B cell (primary cell): Measurements from ENCODE around the gene ARGLU1. TPM values are rescaled to one million over a fixed set of nuclear protein-coding genes. Genes with fewer than 3 reads are reported as not detected.

Source experiments
- ATAC-seq: fragments of 200-7000 bp; cut with Tn5 transposase; one replicate; pipeline ENCODE4 v1.10.0; 2021; ENCODE audit warnings: low read depth, mild to moderate bottlenecking, moderate number of reproducible peaks, moderate library complexity
- CTCF ChIA-PET: fragments of 350-600 bp; sonication (Branson Sonifier 250); formaldehyde crosslinking; loops from one replicate; lab custom pipeline; 2021; ENCODE audit warnings: antibody characterized with exemption, inconsistent platforms; lab: Charles Lee
- POLR2A ChIA-PET: fragments of 350-600 bp; sonication (Branson Sonifier 250); formaldehyde crosslinking; loops from one replicate; lab custom pipeline; 2021; ENCODE audit warnings: antibody characterized with exemption; lab: Charles Lee
- DNase-seq: peaks from one replicate; pipeline ENCODE4 v3.0.0; 2013
- H2AFZ ChIP-seq: 2 replicates; pipeline ENCODE4 v1.6.1; 2012; ENCODE audit warnings: mild to moderate bottlenecking, low read depth, low read length; ENCODE audit not compliant: insufficient read depth, poor library complexity, severe bottlenecking
- H3K27ac ChIP-seq, 2 donors: 1 replicate in 1 of 2; 2 replicates in 1 of 2; pipeline ENCODE4 v1.5.1; 2012 to 2013; ENCODE audit warnings: low read length in 2 of 2, mild to moderate bottlenecking in 2 of 2, moderate library complexity in 1 of 2
- H3K27me3 ChIP-seq, 4 experiments: fragments of 200-600 bp in 1 of 4; sonication (generic) in 1 of 4; replicated peaks in 1 of 4; 1 replicate in 2 of 4; 2 replicates in 2 of 4; pipeline versions ENCODE4 v1.6.1 to v1.7.0; 2013 to 2016; ENCODE audit warnings: low read length in 3 of 4, mild to moderate bottlenecking in 2 of 4, mixed read lengths in 1 of 4, moderate library complexity in 1 of 4; ENCODE audit not compliant: insufficient read depth in 4 of 4, control insufficient read depth in 3 of 4; ENCODE audit errors: control extremely low read depth in 1 of 4
- H3K36me3 ChIP-seq, 2 experiments: replicated peaks in 1 of 2; 1 replicate in 1 of 2; 2 replicates in 1 of 2; pipeline versions ENCODE4 v1.6.1 to v1.7.1; 2013; ENCODE audit warnings: low read length in 1 of 2; ENCODE audit not compliant: insufficient read depth in 2 of 2, control insufficient read depth in 1 of 2; ENCODE audit errors: control extremely low read depth in 1 of 2, extremely low read depth in 1 of 2
- H3K4me1 ChIP-seq, 2 donors: fragments of 200-600 bp in 1 of 2; sonication (generic) in 1 of 2; 1 replicate in 1 of 2; 2 replicates in 1 of 2; pipeline versions ENCODE4 v1.5.1 to v1.6.1; 2013 to 2017; ENCODE audit warnings: low read length in 2 of 2; ENCODE audit not compliant: control insufficient read depth in 2 of 2, insufficient read depth in 2 of 2
- H3K4me2 ChIP-seq: replicated peaks from 2 replicates; pipeline ENCODE3; 2012; ENCODE audit warnings: mild to moderate bottlenecking, low read depth, low read length; ENCODE audit not compliant: poor library complexity, severe bottlenecking
- H3K4me3 ChIP-seq, 5 experiments: fragments of 200-600 bp in 1 of 5; sonication (generic) in 1 of 5; 1 replicate in 3 of 5; 2 replicates in 2 of 5; pipeline versions ENCODE4 v1.5.1 to v1.7.0; 2011 to 2016; ENCODE audit warnings: low read length in 4 of 5, mild to moderate bottlenecking in 4 of 5, low read depth in 2 of 5, control low read depth in 1 of 5, moderate library complexity in 1 of 5; ENCODE audit not compliant: insufficient read depth in 1 of 5; ENCODE audit errors: control extremely low read depth in 1 of 5, extremely low read depth in 1 of 5
- H3K79me2 ChIP-seq: fragments of 200-600 bp; sonication (generic); one replicate; pipeline ENCODE4 v1.6.0; 2016; ENCODE audit warnings: low read length; ENCODE audit not compliant: control insufficient read depth, insufficient read depth
- H3K9ac ChIP-seq: fragments of 200-600 bp; sonication (generic); 2 replicates; pipeline ENCODE4 v1.6.1; 2017; ENCODE audit warnings: mild to moderate bottlenecking, low read length, moderate library complexity
- H3K9me3 ChIP-seq, 3 donors: one replicate each; pipeline versions ENCODE4 v1.6.1 to v1.7.1; 2013; ENCODE audit warnings: low read length in 2 of 3; ENCODE audit not compliant: control insufficient read depth in 2 of 3, insufficient read depth in 1 of 3; ENCODE audit errors: control extremely low read depth in 1 of 3
- H4K20me1 ChIP-seq: 2 replicates; pipeline ENCODE4 v1.6.0; 2012; ENCODE audit warnings: mild to moderate bottlenecking, low read length; ENCODE audit not compliant: insufficient read depth, control insufficient read depth, poor library complexity, severe bottlenecking
- H3K27ac Mint-ChIP-seq: one replicate; pipeline ENCODE4 v1.8.0; 2021; ENCODE audit warnings: mixed read lengths
- H3K27me3 Mint-ChIP-seq: one replicate; pipeline ENCODE4 v1.8.0; 2021; ENCODE audit warnings: mixed read lengths
- H3K4me1 Mint-ChIP-seq: one replicate; pipeline ENCODE4 v1.8.0; 2021; ENCODE audit warnings: mixed read lengths
- H3K4me3 Mint-ChIP-seq: one replicate; pipeline ENCODE4 v1.8.0; 2021; ENCODE audit warnings: mixed read lengths
- H3K9me3 Mint-ChIP-seq: one replicate; pipeline ENCODE4 v1.8.0; 2022; ENCODE audit warnings: mixed read lengths; ENCODE audit not compliant: insufficient read depth
- EZH2 ChIP-seq: IDR thresholded peaks from 2 replicates; pipeline ENCODE4 v1.6.1; 2012; ENCODE audit warnings: borderline replicate concordance, low read depth, mild to moderate bottlenecking, moderate library complexity, low read length; ENCODE audit not compliant: insufficient read depth, poor library complexity, severe bottlenecking
- WGBS: methylation state at CpG from one replicate; pipeline ENCODE4 v1.1.5; 2013; ENCODE audit warnings: missing lambda C conversion rate; ENCODE audit not compliant: insufficient coverage; 5-methylcytosine and 5-hydroxymethylcytosine counted together
- intact Hi-C: fragments of 100-400 bp; cut with micrococcal nuclease; formaldehyde crosslinking; loops from one replicate; pipeline ENCODE4 v1.10.0; 2022
- polyA plus RNA-seq: library from polyadenylated mRNA; depleted of rRNA; stranded (reverse); fragments of >200 nt; gene quantifications from 2 replicates; pipeline ENCODE4 v1.2.3, GENCODE V29; 2012
- total RNA-seq, 2 donors: library from RNA; stranded (reverse); fragments of 120-200 nt in 1 of 2; gene quantifications; 1 replicate in 1 of 2; 2 replicates in 1 of 2; pipeline versions ENCODE4 v1.2.3 to v1.2.4, GENCODE V29; 2013 to 2022
- TF ChIP-seq, protein P1 (sequence below): fragments of 200-600 bp; IDR thresholded peaks from one replicate; pipeline ENCODE4 v1.8.0; 2022; ENCODE audit warnings: antibody characterized with exemption, mild to moderate bottlenecking

The ARGLU1 gene
- total and polyA plus RNA-seq, 2 donors (not counting 1 experiment from before 2014, with no cell fraction given), result 170 to 261 TPM

DNA sequence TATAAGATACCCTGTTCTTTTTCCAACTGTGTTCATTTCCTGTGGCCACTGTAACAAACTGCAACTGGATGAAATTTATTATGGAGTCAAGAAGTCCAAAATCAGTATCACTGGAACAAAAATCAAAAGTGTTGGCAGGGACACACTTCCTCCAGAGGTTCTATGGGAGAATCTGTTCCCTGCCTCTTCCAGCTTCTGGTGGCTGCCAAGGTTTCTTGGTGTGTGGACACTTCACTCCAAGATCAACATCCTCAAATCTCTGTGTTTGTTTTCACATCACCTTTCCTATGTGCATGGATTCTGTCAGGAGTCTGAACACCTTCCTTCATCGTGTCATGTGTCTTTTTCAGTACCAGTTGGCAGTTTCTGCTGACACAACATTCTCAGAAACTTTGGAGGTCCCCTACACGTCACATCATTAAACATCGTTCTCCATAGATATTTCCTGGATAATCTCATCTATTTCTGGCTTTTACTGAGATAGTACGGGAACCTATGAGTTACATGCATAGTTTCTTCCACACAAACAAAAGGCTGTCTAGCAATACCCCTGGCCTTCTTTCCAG is 17.3 kb downstream of the ARGLU1 start:
- POLR2A ChIA-PET, result no interaction called here
- Histone ChIP-seq H2AFZ (no peak overlapping the region), H3K79me2 (peaks cover 61% of the 10 kb centered on the region), H3K4me2 (no peak overlapping the region), H3K4me1 (no peaks in the 10 kb centered on the region), H4K20me1 (peaks cover 90% of the 10 kb centered on the region), H3K9ac (no peak overlapping the region), H3K4me3 (no peak overlapping the region), H3K9me3 (no peaks in the 10 kb centered on the region), H3K27me3 (no peaks in the 10 kb centered on the region), H3K27ac (no peak overlapping the region), H3K36me3 (peaks cover 19 to 63% of the 10 kb centered on the region in 2 experiments)
- H3K27me3 Mint-ChIP-seq, result no peaks in the 10 kb centered on the region
- no peak for ATAC-seq
- no peak for DNase-seq
- CTCF ChIA-PET, result interaction anchor here (0.9 kb wide), 1 partner anchor 14 kb away, joined by 3 read pairs; no protein-coding TSS in a partner anchor
- no peak overlapping the region for H3K4me3 Mint-ChIP-seq
- intact Hi-C loops, result no loop called here
- TF ChIP-seq, protein P1, sequence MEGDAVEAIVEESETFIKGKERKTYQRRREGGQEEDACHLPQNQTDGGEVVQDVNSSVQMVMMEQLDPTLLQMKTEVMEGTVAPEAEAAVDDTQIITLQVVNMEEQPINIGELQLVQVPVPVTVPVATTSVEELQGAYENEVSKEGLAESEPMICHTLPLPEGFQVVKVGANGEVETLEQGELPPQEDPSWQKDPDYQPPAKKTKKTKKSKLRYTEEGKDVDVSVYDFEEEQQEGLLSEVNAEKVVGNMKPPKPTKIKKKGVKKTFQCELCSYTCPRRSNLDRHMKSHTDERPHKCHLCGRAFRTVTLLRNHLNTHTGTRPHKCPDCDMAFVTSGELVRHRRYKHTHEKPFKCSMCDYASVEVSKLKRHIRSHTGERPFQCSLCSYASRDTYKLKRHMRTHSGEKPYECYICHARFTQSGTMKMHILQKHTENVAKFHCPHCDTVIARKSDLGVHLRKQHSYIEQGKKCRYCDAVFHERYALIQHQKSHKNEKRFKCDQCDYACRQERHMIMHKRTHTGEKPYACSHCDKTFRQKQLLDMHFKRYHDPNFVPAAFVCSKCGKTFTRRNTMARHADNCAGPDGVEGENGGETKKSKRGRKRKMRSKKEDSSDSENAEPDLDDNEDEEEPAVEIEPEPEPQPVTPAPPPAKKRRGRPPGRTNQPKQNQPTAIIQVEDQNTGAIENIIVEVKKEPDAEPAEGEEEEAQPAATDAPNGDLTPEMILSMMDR, result no peak
- no peak for TF ChIP-seq EZH2
- H3K4me1 Mint-ChIP-seq, result peaks cover 11% of the 10 kb centered on the region
- no peaks in the 10 kb centered on the region for H3K9me3 Mint-ChIP-seq
- peak overlapping the region; percentile 28 for H3K27ac Mint-ChIP-seq
- WGBS, result 93% methylated on average over 3 of the region's 4 CpGs

DNA sequence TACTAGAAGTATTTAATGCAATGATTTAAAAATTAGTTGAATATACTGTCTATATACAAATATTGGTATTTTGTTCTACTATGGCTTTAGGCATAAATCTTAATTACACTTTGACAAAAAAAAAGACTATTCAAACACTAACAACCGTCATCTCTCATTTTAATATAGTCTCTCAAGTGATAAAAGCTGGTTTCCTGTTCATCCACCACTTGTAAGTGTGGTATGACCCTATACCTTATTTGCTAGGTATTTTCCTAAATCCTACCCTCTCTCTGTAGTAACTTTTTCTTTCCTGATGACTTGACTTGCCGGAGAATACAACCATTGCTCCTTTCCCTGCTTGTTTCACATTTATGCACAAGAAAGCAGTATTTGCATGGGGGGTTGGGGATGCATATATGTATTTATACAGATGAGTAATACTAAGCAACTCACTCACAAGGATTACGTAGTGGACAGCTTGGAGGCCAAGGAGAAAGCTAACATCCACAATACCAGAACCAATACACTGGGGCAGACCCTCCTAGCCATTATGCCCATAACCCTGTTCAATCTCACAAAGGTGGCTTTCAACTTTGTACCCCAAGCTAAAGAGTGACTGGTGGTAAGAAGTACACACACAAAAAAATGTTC is 19.8 kb downstream of the ARGLU1 start:
- Mint-ChIP-seq H3K27me3 (no peaks in the 10 kb centered on the region), H3K9me3 (no peaks in the 10 kb centered on the region), H3K4me1 (peaks cover 11% of the 10 kb centered on the region), H3K27ac (no peak overlapping the region), H3K4me3 (no peak overlapping the region)
- H2AFZ ChIP-seq, result no peak overlapping the region
- POLR2A ChIA-PET, result no interaction called here
- H3K9ac ChIP-seq, result no peak overlapping the region
- ATAC-seq, result no peak
- no peaks in the 10 kb centered on the region for H3K4me1 ChIP-seq
- no CpG with 5 or more reads among the region's 3 CpGs for WGBS
- no peaks in the 10 kb centered on the region for H3K9me3 ChIP-seq
- H3K79me2 ChIP-seq, result peaks cover 38% of the 10 kb centered on the region
- peaks cover 17 to 51% of the 10 kb centered on the region in 2 experiments for H3K36me3 ChIP-seq
- no peaks in the 10 kb centered on the region for H3K27me3 ChIP-seq
- no peak overlapping the region for H3K4me2 ChIP-seq
- DNase-seq, result no peak
- TF ChIP-seq, protein P1, result no peak
- TF ChIP-seq EZH2, result no peak
- CTCF ChIA-PET, result no interaction called here
- no peak overlapping the region for H3K4me3 ChIP-seq
- H4K20me1 ChIP-seq, result peaks cover 76% of the 10 kb centered on the region
- intact Hi-C loops, result no loop called here
- no peak overlapping the region for H3K27ac ChIP-seq
